IPS DF 4.7 (cell line): ENCODE data around the gene ADIPOQ.
"Not testable (repeated sequence)": the region's sequence is repeated elsewhere in the genome, so short reads cannot be mapped to it uniquely, and the experiment has no call there.

Experiments
- DNase-seq: peaks from one replicate; pipeline ENCODE4 v3.0.0-alpha.2; 2013; ENCODE audit warnings: low spot score; ENCODE audit errors: extremely low read depth

Gene ADIPOQ

DNA sequence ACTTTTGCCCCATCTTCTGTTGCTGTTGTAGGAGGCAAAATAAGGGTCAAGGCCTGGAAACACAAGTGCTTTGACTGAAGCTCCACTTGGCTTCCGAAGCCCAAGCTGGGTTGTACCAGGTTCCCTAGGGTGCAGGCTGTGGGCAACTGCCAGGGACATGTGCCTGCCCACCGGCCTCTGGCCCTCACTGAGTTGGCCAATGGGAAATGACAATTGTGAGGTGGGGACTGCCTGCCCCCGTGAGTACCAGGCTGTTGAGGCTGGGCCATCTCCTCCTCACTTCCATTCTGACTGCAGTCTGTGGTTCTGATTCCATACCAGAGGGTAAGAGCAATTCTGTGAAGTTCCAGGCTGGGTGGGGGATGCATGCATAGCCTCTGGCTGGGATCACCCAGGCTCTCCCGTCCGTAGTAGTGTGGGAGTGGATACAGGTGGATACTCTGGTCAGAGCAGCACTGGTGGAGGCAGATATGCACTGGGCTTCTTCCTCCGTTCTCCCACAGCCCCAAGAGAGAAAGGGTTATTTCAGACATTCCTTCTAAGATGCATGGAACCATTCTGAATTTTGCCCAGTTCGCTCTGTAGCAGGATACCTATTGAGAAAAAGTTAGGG is at the start of gene ADIPOQ:
TSS of gene ADIPOQ (plus strand) at position 285 of the 613 bp plus-strand sequence. CDS start 10,349 bp downstream, outside the sequence.
- DNase-seq: no peak

DNA sequence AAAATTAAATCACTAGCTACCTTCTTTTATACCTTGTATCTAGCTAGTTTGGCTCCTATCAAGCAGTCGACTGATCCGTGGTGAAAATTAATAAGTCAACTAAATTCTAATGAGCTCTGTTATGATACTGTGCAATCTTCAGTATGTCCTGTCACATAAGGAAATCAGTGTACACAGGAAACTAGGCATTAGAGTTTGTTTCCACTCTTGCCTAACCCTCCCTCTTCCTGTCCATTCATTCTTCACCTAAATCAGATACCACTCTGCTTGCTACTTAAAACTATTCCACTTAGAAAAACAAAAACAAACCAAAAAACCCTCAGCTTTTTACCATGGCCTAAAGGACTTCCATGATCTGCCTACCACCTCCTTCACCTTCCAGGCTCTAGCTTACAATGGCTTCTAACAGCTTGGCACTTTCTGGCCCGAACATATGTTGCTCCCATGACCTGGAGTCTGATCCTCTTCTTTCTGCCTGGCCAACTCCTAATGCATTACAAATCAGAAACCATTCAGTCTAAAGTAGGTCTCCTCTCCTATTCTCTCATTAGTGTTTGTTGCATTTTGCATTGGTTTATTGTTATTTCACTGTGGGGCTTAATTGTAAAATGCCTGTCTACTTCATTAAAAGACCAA is 44.2 kb upstream of the ADIPOQ start:
- no peak for DNase-seq

DNA sequence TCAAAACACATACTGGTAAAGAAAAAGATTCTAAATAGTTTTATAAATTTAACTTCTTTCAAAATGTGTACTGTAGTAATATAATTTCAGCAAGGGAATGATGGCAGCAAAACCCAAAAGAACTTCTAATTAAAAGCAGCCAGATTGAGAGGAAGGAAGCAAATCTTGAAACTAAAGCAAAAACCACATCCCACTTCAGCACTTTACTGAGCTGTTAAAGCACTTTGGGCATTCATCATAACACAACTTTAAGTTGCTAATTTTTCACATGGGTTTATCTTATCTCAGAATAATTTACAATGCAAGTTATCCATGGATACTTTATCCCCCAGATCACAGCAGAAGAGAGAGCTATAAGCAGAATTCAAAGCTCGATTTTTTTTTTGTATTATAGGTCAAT is 42.2 kb upstream of the ADIPOQ start:
- DNase-seq: no peak

DNA sequence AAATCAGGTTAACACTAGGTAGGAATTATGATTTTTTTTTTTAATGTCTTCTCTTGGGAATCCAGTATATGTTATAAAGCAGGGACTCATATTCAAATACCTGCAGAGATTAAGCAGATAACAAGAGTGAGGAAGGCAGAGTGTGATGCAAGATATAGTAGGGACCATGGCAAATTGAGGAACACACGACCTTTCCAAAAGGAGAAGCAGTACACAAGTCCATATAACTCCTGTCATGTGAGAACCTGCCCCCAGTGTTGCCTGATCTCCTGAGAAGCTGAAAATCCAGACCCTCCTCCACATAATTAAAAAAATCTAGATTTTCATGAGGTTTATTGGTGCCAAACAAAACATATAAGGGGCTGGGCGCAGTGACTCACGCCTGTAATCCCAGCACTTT is 39.8 kb upstream of the ADIPOQ start:
- DNase-seq: no peak

DNA sequence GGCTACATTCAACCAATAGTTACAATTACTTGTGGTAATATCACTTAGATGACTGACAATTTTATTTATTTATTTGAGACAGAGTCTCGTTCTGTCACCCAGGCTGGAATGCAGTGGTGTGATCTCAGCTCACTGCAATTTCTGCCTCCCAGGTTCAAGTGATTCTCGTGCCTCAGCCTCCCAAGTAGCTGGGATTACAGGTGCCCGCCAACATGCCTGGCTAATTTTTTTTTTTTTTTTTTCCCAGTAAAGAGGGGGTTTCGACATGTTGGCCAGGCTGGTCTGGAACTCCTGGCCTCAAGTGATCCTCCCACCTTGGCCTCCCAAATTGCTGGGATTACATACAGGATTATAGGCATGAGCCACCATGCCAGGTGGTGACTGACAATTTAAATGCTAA is 39.1 kb upstream of the ADIPOQ start:
- DNase-seq: not testable (repeated sequence)

DNA sequence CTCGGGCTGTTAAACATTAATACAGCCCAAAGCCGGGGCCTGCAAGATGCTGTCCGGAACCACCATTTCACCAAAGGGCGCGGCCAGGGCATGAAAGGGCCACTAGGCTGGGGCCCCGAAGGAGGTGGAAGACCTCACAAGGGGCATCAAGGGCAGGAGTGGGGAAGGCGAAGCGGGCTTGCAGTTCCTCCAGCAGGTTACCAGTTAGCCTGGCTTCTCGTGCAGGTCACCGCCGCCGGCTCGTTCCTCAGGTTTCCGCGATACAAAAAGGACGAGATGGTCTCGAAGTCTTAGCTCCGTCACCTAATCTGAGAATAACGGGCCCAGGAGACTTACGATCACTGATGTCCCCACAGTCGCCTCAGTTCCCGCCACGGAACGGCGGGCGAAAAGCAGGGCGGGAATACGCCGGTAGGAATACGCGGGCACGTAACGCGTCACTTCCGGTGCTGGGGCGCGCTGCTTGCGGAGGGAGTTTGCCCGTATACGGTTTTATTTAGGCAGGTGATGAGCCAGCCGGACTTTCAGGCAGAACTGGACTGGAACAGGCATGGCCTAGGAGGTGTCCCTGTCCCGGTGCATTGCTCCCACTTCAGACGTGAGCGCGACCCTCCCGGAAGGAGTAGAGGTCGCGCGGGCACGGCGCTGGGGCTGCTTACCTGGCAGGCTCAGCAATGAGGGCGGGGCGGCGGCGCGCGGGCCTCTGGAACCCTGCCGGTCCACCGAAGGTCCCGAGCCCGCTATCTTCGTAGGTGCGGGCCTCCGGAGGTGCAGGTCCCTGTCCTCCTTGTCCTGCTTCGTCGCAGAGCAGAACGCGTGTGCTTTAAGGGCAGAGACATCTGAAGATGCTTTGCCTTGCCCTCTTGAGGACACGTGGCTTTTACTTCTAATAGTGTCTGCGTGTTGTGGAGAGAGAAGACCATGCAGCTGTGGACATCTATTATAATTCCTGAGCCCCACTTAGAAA is 36.1 kb upstream of the ADIPOQ start, which contains the start of gene RFC4:
TSS of gene RFC4 (minus strand) at position 394 of the 967 bp plus-strand sequence. CDS start 1,769 bp downstream, outside the sequence.
- DNase-seq: no peak

DNA sequence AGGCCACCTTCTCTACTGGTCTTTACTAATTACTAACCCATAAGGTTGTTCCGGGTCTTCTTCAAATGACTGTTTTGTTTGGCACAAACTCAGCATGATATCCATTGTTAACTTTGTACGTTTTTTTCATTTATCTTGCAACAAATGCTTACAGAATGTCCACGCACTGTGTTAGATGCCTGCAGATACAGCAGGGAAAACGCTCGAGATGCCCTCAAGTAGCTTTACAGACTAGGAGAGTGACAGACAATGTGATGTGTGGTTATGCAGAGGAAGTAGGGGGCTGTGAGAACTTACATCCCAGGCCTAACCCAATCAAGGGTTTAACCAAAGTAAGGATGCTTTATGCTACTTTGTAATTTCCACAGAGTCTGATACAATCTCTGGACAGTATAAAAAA is 35.3 kb upstream of the ADIPOQ start:
- no peak for DNase-seq

DNA sequence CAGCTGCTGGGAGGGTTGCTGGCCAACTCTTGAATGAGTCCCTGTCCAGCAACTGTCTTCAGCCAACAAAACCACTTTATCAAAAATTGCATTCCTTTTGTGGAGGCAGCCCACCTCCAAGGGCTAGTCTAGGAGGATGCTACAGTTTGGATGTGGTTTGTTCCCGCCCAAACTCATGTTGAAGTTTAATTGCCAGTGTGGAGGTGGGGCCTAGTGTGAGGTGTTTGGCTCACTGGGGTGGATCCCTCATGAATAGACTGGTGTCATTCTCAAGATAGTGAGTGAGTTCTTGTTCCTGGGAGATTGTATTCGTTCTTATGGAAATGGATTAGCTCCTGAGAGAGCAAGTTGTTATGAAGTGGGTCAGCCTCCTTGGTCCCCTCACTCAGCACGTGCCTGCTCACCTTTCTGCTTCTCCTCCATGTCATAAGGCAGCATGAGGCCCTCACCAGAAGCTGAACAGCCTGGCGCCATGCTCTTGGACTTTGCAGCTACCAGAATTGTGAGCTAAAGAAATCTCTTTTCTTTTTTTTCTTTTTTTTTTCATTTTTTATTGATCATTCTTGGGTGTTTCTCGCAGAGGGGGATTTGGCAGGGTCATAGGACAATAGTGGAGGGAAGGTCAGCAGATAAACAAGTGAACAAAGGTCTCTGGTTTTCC is 32.0 kb upstream of the ADIPOQ start:
- no peak for DNase-seq

DNA sequence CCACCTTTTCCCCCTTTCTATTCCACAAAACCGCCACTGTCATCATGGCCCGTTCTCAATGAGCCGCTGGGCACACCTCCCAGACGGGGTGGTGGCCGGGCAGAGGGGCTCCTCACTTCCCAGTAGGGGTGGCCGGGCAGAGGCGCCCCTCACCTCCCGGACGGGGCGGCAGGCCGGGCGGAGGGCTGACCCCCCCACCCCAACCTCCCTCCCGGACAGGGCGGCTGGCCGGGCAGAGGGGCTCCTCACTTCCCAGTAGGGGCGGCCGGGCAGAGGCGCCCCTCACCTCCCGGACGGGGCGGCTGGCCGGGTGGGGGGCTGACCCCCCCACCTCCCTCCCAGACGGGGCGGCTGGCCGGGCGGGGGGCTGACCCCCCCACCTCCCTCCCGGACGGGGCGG is 31.2 kb upstream of the ADIPOQ start:
- DNase-seq: not testable (repeated sequence)

DNA sequence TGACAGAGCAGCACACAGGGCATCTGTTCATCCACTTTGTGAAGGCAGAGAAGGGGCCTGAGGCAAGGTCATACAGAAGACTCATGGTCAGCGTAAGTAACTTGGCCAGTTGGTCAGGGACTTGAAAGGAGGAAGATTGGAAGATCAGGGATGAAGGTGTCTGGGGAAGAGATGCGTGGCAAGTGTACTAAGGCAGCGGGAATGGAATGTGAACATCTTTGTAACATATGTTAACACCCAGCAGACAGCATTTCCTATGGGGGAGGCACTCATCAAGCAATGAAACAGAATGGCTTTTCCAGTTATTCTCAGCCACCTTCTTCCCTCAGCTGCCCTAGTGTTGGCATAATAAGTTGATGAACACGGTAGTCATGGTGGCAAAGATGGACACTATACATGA is 28.4 kb upstream of the ADIPOQ start:
- no peak for DNase-seq

DNA sequence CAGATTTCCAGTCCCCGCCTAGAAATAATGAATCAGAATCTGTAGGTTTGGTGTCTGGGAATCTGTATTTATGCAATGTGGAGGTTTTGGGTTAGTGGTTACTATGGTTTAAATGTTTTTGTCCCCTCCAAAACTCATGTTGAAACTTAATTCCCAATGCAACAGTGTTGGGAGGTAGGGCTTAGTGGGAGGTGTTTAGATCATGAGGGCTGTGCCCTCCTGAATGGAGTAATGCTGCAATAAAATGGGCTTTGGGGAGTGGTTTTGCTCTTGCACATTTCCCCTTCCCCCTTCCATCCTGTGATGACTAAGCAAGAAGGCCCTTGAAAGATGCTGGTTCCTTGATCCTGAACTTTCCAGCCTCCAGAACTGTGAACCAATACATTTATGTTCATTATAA is 27.1 kb upstream of the ADIPOQ start:
- DNase-seq: no peak

DNA sequence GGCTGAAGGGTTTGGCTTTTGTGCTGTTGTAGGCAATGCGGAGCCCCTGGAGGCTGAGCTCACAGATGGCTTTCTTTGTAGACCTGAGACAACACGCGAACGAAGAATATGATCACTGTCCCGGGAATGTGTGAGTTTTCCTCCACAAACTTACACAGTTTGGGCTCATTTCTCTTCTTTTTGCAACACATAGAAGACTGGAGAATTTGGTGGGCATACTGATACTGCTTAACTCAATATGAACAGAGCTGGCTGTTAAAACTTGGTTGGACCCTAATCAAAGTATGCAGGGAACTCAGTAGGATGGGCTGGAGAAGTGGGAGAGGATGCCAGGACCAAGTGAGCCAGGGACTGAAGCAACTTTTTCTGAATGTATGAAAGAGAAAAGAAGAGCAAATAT is 24.0 kb upstream of the ADIPOQ start:
- DNase-seq: no peak

DNA sequence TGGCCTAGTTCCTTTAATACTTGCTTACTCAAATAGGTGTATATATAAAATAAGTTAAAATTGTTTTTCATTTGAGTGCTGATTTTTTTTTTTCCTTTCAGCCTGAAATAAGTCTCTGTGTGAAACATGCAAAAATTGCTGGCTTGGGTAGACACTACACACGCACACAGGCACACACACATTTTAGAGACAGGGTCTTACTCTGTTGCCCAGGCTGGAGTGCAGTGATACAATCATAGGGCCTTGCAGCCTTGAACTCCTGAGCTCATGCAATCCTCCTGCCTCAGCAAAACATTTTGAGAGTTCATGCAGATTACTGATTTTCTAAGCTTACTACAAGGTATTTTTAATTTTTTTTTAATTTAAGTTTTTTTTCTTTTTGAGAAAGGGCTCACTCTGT is 23.6 kb upstream of the ADIPOQ start:
- no peak for DNase-seq

DNA sequence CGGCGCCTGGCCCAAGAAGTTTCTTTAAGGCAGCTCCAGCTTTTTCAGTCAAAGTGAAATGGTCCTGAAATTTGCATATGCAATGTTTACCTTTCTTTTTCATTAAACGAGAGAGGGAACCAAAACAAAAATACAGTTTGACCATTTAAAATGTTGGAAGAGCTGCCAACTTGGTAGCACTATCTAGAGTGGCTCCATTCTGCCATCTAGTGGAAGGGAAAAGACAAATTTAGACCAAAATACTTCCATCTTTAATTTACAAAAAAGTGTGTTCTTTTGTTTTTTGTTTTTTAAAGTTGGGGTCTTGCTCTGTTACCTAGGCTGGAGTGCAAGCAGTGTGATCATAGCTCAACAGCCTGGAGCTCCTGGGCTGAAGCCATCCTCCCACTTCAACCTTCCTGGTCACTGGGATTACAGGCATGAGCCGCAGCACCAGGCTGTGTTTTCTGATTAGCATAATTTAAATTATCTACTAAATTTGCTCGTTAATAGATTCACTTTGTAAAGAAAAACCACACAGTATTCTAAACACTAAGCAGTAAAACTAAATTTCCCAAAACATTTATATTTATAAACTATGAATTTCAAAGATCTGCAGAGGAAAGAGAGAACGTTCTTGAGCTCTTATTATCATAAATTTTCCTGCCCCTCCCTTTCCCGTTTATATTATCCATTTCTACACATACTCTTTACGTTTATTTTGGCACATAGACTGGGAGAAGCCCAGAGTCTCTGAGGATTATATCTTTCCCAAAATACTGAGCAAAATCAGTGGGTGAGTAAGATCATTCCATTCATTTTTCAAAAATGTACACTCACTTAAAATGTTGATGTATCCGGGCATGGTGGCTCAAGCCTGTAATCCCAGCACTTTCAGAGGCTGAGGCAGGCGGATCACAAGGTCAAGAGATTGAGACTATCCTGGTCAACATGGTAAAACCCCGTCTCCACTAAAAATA is 20.8 kb upstream of the ADIPOQ start:
- no peak for DNase-seq

DNA sequence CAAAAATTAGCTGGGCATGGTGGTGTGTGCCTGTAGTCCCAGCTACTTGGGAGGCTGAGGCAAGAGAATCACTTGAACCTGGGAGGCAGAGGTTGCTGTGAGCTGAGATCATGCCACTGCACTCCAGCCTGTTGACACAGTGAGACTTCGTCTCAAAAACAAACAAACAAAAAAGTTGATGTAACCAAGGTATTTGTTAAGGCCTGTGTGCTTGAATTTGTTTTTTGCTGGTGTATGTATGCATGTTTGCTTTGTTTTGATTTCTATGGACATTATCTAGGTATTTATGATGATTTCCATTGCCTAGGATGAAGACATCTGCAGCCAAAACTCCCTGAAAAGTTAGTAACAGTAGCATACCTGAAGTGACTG is 20.1 kb upstream of the ADIPOQ start:
- DNase-seq: not testable (repeated sequence)

DNA sequence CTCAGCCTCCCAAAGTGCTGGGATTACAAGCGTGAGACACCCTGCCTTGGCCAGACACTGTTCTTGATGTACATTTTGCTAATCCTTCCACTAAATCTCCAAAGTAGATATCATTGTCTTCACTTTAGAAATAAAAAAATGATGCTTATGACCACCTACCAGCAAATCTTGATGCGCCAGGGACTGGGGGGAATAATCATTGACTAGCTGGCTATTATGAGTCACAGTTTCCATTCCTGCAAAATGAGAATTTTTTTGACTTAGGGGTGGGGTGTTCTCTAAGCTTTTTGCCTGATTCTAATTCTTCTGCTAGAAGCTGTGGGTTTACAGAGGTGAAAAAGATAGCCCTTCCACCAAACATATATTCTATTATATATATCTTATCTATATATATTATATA is 19.1 kb upstream of the ADIPOQ start:
- no peak for DNase-seq

DNA sequence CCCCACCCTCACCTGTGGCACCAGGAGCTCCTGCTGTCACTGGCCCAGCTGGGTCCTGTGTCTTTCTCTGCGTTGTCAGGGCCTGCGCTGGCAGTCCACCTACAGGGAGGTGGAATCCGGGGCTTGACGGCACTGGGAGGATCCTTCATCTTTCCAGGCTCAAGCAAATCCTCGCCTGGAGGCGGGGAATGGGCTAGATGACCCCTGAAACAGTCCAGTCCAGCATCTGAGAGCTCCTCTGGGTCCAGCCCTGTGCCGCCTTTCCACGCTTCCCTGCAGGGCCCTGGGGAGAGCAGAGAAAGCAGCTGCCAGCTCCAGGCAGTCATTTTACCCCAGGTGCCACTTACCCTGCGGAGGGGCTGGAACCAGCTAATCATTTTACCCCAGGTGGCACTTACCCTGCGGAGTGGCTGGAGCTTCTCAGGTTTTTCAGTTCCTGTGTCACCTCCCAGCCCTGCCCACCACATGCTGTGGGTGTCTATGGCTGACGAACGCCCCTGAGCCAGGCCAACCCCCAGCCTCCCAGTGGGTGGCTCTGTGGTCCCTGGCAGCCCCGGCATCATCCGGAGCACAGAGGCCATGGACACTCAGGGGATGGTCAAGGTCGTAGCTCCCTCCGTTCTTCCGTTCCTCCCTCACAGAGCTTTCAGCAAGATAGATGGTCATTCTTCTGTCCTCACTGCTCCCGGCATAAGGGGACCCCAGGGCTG is 17.9 kb upstream of the ADIPOQ start:
- DNase-seq: no peak

DNA sequence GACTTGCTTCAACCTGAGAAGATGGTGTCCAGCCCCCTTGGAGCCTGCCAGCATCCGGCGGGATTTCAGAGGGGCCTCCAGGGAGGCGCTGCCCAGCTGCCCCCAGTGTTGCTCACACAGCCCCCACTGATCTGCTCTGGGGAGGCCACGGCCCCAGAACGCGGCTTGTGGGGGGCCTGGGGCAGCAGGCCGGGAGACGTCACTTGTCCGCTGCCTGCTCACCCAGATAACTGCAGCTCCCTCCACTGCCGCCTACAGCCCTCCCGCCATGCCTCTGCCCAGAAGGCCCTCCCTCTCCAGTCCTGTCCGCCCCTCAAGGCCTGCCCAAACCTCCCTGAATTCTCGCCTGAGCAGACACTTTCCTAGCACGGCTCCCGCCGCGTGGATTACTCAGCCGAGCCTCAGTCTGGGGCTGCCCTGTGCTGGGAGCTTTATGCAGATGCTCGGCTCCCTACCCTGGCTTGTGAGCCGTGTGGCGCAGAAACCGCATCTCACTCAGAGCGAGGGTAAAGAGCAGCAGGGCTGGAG is 17.2 kb upstream of the ADIPOQ start:
- no peak for DNase-seq

DNA sequence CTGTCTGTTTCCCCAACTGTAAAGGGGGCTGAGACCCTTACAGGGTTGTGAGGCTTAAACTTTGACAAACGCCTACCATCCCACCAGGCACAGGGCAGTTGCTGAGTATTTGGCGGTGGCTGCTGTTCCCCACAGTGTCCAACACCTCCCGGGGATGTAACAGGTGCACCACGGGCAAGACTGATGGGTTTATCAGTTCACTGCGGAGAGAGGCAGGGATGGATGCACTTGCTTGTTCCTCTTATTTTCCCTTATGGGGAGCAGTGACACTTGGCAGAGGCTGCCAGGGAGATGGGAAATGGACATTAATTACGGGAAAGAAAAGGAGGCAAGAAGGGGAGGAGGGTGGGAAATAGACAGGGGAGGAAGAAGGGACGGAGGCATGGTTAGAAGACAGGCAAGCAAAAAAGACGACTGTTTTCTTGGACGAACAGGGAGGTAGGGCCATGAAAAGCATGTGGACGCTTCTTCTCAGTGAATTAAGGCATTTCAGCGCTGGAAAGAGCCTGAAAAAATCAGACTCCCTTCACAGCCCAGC is 16.6 kb upstream of the ADIPOQ start:
- DNase-seq: no peak
